Stimulated activated CD4-positive, alpha-beta T cell treated with anti-CD3 and anti-CD28 coated beads, Interleukin-2, amount 100 ng/mL, for 4 hours (primary cell): ENCODE measurements around the gene KRTAP22-1.

ENCODE experiments used
- DNase-seq: peaks from one replicate; pipeline ENCODE4 v3.0.0-alpha.2; 2020; ENCODE audit warnings: low read depth

The KRTAP22-1 gene

DNA sequence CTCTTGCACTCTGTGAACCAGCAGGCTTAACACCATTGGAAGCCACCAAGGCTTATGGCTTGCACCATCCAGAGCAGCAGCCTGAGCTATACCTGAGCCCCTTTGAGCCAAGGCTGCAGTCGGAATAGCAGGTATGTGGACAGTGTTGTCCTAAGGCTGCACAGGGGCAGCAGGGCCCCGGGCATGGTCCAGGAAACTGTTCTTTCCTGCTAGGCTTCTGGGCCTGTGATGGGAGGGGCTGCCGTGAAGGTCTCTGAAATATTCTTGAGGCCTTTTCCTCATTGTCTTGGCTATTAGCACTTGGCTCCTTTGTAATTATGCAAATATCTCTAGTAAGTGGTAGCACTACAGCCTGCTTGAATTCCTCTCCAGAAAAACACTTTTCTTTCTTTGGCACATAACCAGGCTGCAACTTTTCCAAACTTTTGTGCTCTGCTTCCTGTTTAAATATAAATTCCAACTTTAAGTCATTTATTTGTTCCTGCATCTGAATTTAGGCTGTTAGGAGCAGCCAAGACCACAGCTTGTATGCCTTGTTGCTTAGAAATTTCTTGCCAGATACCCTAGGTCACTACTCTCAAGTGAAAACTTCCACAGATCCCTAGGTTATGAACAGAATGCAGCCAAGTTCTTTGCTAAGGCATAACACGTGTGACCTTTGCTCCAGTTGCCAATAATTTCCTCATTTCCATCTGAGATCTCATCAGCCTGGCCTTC, 24.7 kb downstream of the KRTAP22-1 start:
- no peak for DNase-seq

DNA sequence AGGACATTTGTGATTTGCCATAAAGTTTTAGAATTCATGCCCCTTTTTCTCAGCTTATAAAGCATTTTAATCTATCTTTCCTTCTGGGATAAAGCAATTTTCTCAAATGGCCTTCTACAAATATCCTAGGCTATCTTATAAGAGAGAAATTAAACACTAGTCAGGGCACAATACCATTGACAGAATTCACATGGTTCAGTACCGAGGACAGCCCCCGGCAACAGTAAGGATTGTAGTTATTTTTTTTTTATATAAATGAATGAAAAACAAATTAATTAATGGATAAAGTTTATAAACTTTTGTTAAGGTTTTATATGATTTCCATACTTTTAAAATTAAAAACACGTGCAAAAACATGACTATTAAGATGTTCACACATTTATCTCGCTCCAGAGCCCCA, 27.2 kb downstream of the KRTAP22-1 start:
- no peak for DNase-seq

GRCh38 chr21:30629200-30629599, 28.3 kb downstream of the KRTAP22-1 start:
- DNase-seq, result no peak

GRCh38 chr21:30634906-30635305, 34.0 kb downstream of the KRTAP22-1 start, which contains the start of gene KRTAP20-2:
TSS of gene KRTAP20-2 (plus strand) at chr21:30635206. CDS start at chr21:30635264, 58 bp downstream.
- no peak for DNase-seq

DNA sequence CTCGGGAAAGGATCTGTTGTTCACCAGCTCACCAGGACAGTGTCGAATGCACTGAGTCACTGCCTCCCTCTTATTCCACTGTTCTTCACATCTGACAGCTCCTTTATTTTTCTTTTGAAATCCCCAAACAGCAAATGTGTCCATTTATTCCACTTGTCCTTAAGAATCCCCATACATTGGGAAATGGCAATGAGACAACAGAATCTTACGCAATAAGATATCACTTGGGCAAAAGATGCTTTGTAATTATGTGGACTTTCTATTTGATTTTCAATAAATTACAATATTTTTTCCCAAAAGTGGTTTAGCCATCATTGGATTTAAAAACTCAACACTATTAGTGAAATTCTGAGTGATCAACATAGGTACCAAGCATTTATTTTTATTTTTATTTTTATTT, 37.8 kb downstream of the KRTAP22-1 start:
- no peak for DNase-seq

GRCh38 chr21:30642564-30642963, 41.7 kb downstream of the KRTAP22-1 start, which contains the start of gene KRTAP20-3:
TSS of gene KRTAP20-3 (plus strand) at chr21:30642864.
- DNase-seq, result no peak

DNA sequence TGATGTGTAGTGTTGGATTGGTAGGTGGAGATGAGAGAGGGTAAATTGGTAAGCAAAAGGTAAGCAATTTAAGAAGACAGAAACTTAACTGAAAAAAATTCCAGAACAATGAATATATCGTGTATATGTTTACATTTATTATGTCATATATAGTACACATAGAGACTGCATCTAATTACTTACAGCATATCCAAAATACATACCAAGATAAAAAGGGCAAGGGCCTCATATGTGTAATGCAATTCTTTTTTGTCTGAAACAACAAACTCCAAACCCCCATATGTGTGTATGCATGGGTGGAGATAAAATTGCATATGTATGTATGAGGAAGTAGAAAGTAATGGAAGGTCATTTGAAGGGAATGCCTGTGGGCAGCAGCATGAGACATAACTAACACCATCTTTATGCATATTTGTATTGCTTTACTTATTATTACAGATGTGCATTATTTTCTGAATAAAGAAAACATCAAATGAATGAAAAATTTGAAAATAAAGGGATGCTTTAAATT, 46.1 kb downstream of the KRTAP22-1 start:
- no peak for DNase-seq
